Fibroblast of pulmonary artery (primary cell): ENCODE data around the gene METAP1D.

Source experiments
- DNase-seq: peaks from one replicate; pipeline ENCODE4 v3.0.0-alpha.2; 2010; ENCODE audit warnings: low read depth
- H3K4me3 ChIP-seq: replicated peaks from 2 replicates; pipeline ENCODE4 v1.5.1; 2011; ENCODE audit warnings: low read depth, mild to moderate bottlenecking, control low read depth, low read length, moderate library complexity
- CTCF ChIP-seq: IDR thresholded peaks from 2 replicates; pipeline ENCODE4 v1.5.1; 2011; ENCODE audit warnings: mild to moderate bottlenecking, control low read depth, low read length, inconsistent platforms; ENCODE audit errors: missing control alignments

The METAP1D gene

GRCh38 chr2:172046866-172047565 lies 47.3 kb downstream of the METAP1D start:
- no peak for DNase-seq
- H3K4me3 ChIP-seq, result no peak overlapping the region
- no peak for TF ChIP-seq CTCF

GRCh38 chr2:172047566-172048507 lies 48.1 kb downstream of the METAP1D start:
- DNase-seq, result no peak
- no peak for TF ChIP-seq CTCF

GRCh38 chr2:172048508-172049503 lies 49.1 kb downstream of the METAP1D start:
- no peak overlapping the region for H3K4me3 ChIP-seq
- DNase-seq, result no peak
- no peak for TF ChIP-seq CTCF

More at GRCh38 chr2:172047566-172048507, 48.1 kb downstream of the METAP1D start:
- no peak overlapping the region for H3K4me3 ChIP-seq

- no peak for TF ChIP-seq CTCF
- no peak for DNase-seq
- no peak overlapping the region for H3K4me3 ChIP-seq
These were observed 49.9 kb downstream of the METAP1D start for GRCh38 chr2:172049567-172050120.

- no peak for DNase-seq
- no peak overlapping the region for H3K4me3 ChIP-seq
- no peak for TF ChIP-seq CTCF
These were observed 50.8 kb downstream of the METAP1D start for GRCh38 chr2:172050479-172051125.
